ENCODE results near the gene AFG3L2. TPM values are rescaled to one million over a fixed set of nuclear protein-coding genes. Genes with fewer than 3 reads are reported as not detected.

AFG3L2 gene
- total and polyA plus RNA-seq, 10 of the 15 experiments (the other 5 are each of a cell fraction or from before 2014, with no cell fraction given), result 21.0 to 72.7 (median 57.7) TPM

DNA sequence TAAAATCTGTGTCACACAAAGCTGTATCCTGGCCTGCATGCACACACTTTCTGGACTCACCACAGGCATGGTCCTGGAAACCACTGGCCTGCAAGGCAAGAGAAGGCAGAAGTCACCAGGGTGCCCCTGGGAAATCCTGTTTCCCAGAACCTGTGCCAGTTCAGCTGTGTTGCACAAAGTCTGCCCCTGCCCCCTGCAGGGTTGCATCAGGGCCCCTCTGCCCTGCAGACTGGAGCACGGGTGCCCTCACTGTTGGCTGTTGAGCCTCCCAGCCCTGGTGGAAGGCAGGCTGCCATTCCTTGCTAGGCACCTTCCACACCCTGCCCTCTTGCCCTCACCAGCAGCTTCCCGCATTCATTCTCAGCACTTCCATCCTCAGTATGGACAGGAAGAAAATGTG is 86.9 kb downstream of the AFG3L2 start (continued):
- no peak for TF ChIP-seq MYC (IDR thresholded peaks at IDR 0.05; ENCODE audit: insufficient read depth, insufficient read length, insufficient replicate concordance, low read length, severe bottlenecking)
- TF ChIP-seq ETV6 (conservative IDR thresholded peaks at IDR 0.05 in 1 of 2, IDR thresholded peaks at IDR 0.05 in 1 of 2; ENCODE audit: borderline replicate concordance in 1 of 2, low read depth in 1 of 2), result no peak
- TF ChIP-seq, protein P1, sequence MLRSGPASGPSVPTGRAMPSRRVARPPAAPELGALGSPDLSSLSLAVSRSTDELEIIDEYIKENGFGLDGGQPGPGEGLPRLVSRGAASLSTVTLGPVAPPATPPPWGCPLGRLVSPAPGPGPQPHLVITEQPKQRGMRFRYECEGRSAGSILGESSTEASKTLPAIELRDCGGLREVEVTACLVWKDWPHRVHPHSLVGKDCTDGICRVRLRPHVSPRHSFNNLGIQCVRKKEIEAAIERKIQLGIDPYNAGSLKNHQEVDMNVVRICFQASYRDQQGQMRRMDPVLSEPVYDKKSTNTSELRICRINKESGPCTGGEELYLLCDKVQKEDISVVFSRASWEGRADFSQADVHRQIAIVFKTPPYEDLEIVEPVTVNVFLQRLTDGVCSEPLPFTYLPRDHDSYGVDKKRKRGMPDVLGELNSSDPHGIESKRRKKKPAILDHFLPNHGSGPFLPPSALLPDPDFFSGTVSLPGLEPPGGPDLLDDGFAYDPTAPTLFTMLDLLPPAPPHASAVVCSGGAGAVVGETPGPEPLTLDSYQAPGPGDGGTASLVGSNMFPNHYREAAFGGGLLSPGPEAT (IDR thresholded peaks at IDR 0.05; ENCODE audit: low read depth), result no peak

DNA sequence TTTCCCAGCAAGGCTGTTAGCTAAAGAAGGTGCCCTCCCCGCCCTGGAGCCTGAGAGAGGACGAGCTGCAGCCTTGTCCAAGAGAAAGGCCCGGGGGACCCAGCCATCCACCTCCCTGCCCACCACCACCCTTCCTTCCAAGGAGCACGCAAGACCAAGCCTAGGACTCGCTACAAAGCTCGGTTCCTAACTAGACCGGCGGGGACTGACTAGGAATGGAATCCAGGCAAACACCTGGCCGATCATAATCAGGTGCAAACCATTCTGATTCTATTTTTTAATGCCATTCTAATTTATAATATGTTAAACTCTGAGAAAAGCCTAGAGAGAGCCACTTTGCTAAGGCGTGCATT is 88.6 kb downstream of the AFG3L2 start:
- intact Hi-C loops (cut with micrococcal nuclease; ENCODE audit: unreplicated experiment), result no loop called here
- H3K4me2 ChIP-seq (ENCODE audit: control insufficient read depth, insufficient read depth), result no peak overlapping the region
- 27% methylated on average over 10 of the region's 10 CpGs for WGBS (ENCODE audit: insufficient coverage, insufficient replicate concordance, low lambda C conversion rate, missing lambda C conversion rate)
- H3K79me2 ChIP-seq (ENCODE audit: control insufficient read depth, insufficient read depth, low read length), result no peaks in the 10 kb centered on the region
- ATAC-seq, result no peak
- H3K27ac ChIP-seq (ENCODE audit: control insufficient read depth, insufficient read depth), result no peak overlapping the region
- CTCF ChIA-PET, result no interaction called here
- no peak for FAIRE-seq
- H3K4me1 ChIP-seq (ENCODE audit: control insufficient read depth, insufficient read depth, low read length), result no peaks in the 10 kb centered on the region
- no TSS peak for BruUV-seq (replicated peaks)
- H3K4me3 ChIP-seq, result no peak overlapping the region
- no peak for TF ChIP-seq EED (IDR thresholded peaks at IDR 0.05; ENCODE audit: low read depth)
- TF ChIP-seq, protein P2, sequence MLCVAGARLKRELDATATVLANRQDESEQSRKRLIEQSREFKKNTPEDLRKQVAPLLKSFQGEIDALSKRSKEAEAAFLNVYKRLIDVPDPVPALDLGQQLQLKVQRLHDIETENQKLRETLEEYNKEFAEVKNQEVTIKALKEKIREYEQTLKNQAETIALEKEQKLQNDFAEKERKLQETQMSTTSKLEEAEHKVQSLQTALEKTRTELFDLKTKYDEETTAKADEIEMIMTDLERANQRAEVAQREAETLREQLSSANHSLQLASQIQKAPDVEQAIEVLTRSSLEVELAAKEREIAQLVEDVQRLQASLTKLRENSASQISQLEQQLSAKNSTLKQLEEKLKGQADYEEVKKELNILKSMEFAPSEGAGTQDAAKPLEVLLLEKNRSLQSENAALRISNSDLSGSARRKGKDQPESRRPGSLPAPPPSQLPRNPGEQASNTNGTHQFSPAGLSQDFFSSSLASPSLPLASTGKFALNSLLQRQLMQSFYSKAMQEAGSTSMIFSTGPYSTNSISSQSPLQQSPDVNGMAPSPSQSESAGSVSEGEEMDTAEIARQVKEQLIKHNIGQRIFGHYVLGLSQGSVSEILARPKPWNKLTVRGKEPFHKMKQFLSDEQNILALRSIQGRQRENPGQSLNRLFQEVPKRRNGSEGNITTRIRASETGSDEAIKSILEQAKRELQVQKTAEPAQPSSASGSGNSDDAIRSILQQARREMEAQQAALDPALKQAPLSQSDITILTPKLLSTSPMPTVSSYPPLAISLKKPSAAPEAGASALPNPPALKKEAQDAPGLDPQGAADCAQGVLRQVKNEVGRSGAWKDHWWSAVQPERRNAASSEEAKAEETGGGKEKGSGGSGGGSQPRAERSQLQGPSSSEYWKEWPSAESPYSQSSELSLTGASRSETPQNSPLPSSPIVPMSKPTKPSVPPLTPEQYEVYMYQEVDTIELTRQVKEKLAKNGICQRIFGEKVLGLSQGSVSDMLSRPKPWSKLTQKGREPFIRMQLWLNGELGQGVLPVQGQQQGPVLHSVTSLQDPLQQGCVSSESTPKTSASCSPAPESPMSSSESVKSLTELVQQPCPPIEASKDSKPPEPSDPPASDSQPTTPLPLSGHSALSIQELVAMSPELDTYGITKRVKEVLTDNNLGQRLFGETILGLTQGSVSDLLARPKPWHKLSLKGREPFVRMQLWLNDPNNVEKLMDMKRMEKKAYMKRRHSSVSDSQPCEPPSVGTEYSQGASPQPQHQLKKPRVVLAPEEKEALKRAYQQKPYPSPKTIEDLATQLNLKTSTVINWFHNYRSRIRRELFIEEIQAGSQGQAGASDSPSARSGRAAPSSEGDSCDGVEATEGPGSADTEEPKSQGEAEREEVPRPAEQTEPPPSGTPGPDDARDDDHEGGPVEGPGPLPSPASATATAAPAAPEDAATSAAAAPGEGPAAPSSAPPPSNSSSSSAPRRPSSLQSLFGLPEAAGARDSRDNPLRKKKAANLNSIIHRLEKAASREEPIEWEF (IDR thresholded peaks at IDR 0.05; ENCODE audit: insufficient replicate concordance, low read depth, low read length), result no peak
- H3K27me3 ChIP-seq (replicated peaks in 1 of 2; ENCODE audit: control insufficient read depth in 2 of 2, insufficient read depth in 2 of 2, low read length in 1 of 2), result peaks cover 7% of the 10 kb centered on the region in 2 experiments; a peak in 3 of 4 replicates
- no peak for DNase-seq (ENCODE audit: low read depth, low spot score)
- no peak overlapping the region for H2AFZ ChIP-seq (ENCODE audit: control insufficient read depth, low read depth, low read length)
- no peaks in the 10 kb centered on the region for H3K36me3 ChIP-seq (ENCODE audit: control insufficient read depth in 2 of 2, insufficient read depth in 2 of 2, low read length in 1 of 2)
- POLR2A ChIA-PET, result no interaction called here
- SMC1A ChIA-PET (ENCODE audit: uncharacterized antibody, unreplicated experiment), result no interaction called here
- RAD21 ChIA-PET (ENCODE audit: unreplicated experiment), result no interaction called here
- no peak overlapping the region for H3K9ac ChIP-seq (ENCODE audit: control insufficient read depth, insufficient read depth, low read length)
- no peaks in the 10 kb centered on the region; the same call in 1 of the 2 replicates for H4K20me1 ChIP-seq (ENCODE audit: control insufficient read depth, insufficient read depth)
- no peaks in the 10 kb centered on the region for H3K9me3 ChIP-seq (replicated peaks; ENCODE audit: control insufficient read depth, insufficient read depth, low read length)
- in situ Hi-C loops (cut with MboI), result no loop called here

Measured in GM12878 (cell line).